ENCODE data around the gene KLHL1. TPM values are rescaled to one million over a fixed set of nuclear protein-coding genes. Genes with fewer than 3 reads are reported as not detected.

The KLHL1 gene
- total RNA-seq, 1 donor from 2014 or later = not detected

DNA sequence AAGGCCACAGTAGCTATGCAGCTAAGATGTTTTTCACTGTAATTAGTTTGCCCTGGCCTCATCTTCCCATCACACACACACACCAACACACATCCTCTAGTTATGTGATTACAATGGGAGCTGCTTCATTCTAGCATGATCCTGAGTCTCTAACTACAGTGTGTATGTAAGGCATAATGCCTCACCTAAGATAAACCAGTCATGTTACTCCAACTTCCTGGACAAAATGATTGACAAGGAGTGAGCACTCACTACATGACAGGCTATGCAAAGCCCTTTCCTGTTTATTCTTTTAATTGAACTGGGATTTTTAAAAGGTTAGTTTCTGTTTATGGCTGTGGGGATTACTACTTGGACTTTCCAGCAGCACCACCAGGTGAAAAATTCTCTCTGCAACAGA lies 401.4 kb downstream of the KLHL1 start:
- no peak for DNase-seq (ENCODE audit: low spot score)
- Mint-ChIP-seq H3K27ac (ENCODE audit: unreplicated experiment) (no peak overlapping the region), H3K36me3 (ENCODE audit: low read depth, unreplicated experiment) (no peaks in the 10 kb centered on the region), H3K9me3 (ENCODE audit: unreplicated experiment) (no peaks in the 10 kb centered on the region), H3K27me3 (ENCODE audit: unreplicated experiment) (no peaks in the 10 kb centered on the region), H3K4me3 (ENCODE audit: unreplicated experiment) (no peak overlapping the region), H3K4me1 (ENCODE audit: unreplicated experiment) (no peaks in the 10 kb centered on the region)
- TF ChIP-seq, protein P1, sequence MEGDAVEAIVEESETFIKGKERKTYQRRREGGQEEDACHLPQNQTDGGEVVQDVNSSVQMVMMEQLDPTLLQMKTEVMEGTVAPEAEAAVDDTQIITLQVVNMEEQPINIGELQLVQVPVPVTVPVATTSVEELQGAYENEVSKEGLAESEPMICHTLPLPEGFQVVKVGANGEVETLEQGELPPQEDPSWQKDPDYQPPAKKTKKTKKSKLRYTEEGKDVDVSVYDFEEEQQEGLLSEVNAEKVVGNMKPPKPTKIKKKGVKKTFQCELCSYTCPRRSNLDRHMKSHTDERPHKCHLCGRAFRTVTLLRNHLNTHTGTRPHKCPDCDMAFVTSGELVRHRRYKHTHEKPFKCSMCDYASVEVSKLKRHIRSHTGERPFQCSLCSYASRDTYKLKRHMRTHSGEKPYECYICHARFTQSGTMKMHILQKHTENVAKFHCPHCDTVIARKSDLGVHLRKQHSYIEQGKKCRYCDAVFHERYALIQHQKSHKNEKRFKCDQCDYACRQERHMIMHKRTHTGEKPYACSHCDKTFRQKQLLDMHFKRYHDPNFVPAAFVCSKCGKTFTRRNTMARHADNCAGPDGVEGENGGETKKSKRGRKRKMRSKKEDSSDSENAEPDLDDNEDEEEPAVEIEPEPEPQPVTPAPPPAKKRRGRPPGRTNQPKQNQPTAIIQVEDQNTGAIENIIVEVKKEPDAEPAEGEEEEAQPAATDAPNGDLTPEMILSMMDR (IDR thresholded peaks at IDR 0.05; ENCODE audit: unreplicated experiment) = no peak

DNA sequence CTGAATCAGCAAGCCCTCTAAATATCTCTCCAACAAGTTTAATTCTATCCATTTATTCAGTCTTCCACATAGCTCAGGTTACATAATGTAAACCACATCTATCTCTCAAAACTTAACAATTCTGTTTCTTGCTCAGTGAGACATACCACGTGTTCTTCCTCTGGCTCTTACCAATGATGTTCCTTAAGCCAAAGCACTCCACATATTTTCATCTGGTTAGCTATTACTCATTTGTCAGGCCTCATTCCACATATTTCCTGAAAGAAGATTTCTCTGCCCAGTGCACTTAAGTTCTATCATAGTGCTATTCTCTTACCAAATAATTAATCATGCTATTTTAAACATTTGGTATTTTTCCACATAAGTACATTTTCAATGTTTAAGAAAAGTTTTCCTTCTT lies 403.9 kb downstream of the KLHL1 start:
- no peak overlapping the region for H3K4me3 Mint-ChIP-seq (ENCODE audit: unreplicated experiment)
- H3K4me1 Mint-ChIP-seq (ENCODE audit: unreplicated experiment) = no peaks in the 10 kb centered on the region

DNA sequence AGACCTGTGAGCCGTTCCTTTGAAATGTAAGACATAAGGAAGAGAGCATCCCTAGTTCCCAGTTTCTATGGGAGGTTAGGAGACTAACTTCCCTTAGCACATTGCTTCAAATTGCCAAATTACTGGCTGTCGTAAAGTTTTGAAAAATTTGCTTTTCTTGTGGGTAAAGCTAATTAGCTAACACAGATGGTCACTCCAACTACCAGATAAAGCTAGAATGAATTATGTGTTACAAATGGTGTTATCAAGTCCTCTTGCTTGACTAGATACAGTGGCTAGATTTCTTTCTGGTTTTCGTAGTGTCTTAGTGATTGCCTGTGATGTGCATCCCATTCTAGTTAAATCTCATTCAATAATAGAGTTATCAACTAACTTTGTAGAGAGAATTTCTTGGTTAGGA lies 417.3 kb downstream of the KLHL1 start:
- Mint-ChIP-seq H3K27ac (ENCODE audit: unreplicated experiment) (no peak overlapping the region), H3K9me3 (ENCODE audit: unreplicated experiment) (no peaks in the 10 kb centered on the region), H3K4me3 (ENCODE audit: unreplicated experiment) (no peak overlapping the region), H3K27me3 (ENCODE audit: unreplicated experiment) (no peaks in the 10 kb centered on the region), H3K4me1 (ENCODE audit: unreplicated experiment) (no peaks in the 10 kb centered on the region), H3K36me3 (ENCODE audit: low read depth, unreplicated experiment) (no peaks in the 10 kb centered on the region)
- TF ChIP-seq, protein P1 (IDR thresholded peaks at IDR 0.05; ENCODE audit: unreplicated experiment) = no peak
- no peak for DNase-seq (ENCODE audit: low spot score)

More for the DNA sequence above, 403.9 kb downstream of the KLHL1 start:
- DNase-seq (ENCODE audit: low spot score) = no peak
- Mint-ChIP-seq H3K36me3 (ENCODE audit: low read depth, unreplicated experiment) (no peaks in the 10 kb centered on the region), H3K27ac (ENCODE audit: unreplicated experiment) (no peak overlapping the region), H3K27me3 (ENCODE audit: unreplicated experiment) (no peaks in the 10 kb centered on the region), H3K9me3 (ENCODE audit: unreplicated experiment) (no peaks in the 10 kb centered on the region)
- TF ChIP-seq, protein P1 (IDR thresholded peaks at IDR 0.05; ENCODE audit: unreplicated experiment) = no peak

DNA sequence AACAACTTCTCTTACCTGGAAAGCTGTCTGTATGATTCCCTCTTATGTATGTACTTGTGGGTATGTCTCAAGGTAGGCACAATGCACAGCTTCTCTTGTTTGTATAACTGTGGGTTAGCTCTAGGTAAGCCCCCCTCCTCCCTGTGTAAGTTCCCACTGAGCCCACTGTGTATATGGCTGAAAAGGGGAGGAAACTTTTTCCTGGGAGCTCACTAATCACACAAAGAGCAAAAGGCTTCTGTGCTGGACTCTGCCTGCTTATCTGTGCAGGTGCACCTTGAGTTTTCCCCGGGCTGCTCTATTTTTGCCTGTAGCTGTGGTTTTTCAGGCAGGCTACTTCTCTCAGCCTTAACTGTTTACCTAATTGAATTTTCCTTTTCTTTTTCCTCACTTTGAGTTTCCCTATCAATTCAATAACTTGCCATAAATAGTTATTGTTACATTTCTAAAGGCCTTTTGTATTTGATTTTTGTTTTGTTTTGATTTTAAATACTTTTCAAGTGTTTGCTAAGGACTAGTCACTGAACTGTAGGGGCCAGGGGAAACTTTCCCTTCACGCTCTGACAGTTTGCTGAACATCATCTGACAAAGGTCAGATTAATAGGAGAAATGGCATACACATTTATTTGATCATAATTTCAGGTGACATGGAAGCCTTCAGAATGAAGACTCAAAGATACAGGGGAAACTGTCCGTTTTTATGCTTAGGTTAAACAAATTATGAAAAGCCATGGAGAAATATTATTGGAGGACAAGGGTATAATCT lies 424.1 kb downstream of the KLHL1 start:
- Mint-ChIP-seq H3K4me1 (ENCODE audit: unreplicated experiment) (no peaks in the 10 kb centered on the region), H3K4me3 (ENCODE audit: unreplicated experiment) (no peak overlapping the region), H3K9me3 (ENCODE audit: unreplicated experiment) (no peaks in the 10 kb centered on the region), H3K27me3 (ENCODE audit: unreplicated experiment) (no peaks in the 10 kb centered on the region), H3K27ac (ENCODE audit: unreplicated experiment) (no peak overlapping the region), H3K36me3 (ENCODE audit: low read depth, unreplicated experiment) (no peaks in the 10 kb centered on the region)
- no peak for DNase-seq (ENCODE audit: low spot score)
- TF ChIP-seq, protein P1 (IDR thresholded peaks at IDR 0.05; ENCODE audit: unreplicated experiment) = no peak

DNA sequence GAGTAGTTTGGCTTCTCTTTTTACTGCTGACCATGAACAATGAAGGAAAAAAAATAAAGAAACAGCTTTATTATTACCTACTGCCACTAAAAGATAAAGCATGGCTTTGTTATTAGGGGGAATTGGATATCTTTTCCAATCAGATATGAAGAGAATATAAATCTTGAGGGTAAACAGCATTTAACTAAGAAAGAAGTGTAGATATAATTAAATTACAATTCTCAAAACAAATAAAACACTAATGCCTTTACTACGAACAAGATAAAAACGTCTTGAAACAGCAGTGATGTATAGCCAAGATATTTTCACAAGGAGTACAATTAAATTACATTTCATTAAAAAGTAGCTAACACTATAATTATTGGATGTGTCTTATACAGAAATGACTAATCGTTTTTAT lies 426.5 kb downstream of the KLHL1 start:
- Mint-ChIP-seq H3K4me3 (ENCODE audit: unreplicated experiment) (no peak overlapping the region), H3K27me3 (ENCODE audit: unreplicated experiment) (no peaks in the 10 kb centered on the region), H3K36me3 (ENCODE audit: low read depth, unreplicated experiment) (no peaks in the 10 kb centered on the region), H3K27ac (ENCODE audit: unreplicated experiment) (no peak overlapping the region), H3K9me3 (ENCODE audit: unreplicated experiment) (no peaks in the 10 kb centered on the region), H3K4me1 (ENCODE audit: unreplicated experiment) (no peaks in the 10 kb centered on the region)
- TF ChIP-seq, protein P1 (IDR thresholded peaks at IDR 0.05; ENCODE audit: unreplicated experiment) = no peak
- no peak for DNase-seq (ENCODE audit: low spot score)
